HepG2 (cell line): ENCODE measurements around the gene PLA2G2E. TPM values are rescaled to one million over a fixed set of nuclear protein-coding genes. Genes with fewer than 3 reads are reported as not detected.
A peak's percentile ranks its signal among the peaks of the same experiment; 100 is the strongest.

Experiments used
- ATAC-seq: fragments of 200-7000 bp; cut with Tn5 transposase; 3 replicates; pipeline ENCODE4 v1.9.1; 2020; ENCODE audit warnings: mild to moderate bottlenecking, moderate library complexity
- BruUV-seq: library from RNA; stranded (reverse); fragments of 400-500 nt; replicated peaks from 2 replicates; lab custom pipeline; 2021; lab: Mats Ljungman, UMichigan
- CTCF ChIA-PET: fragments of 300-600 bp; formaldehyde crosslinking; extraction: SDS; loops from one replicate; lab custom pipeline; 2021; ENCODE audit warnings: low total read pairs, inconsistent platforms, low intra/inter-chr PET ratio; lab: Yijun Ruan, JAX
- POLR2A ChIA-PET: fragments of 350-600 bp; sonication (Branson Sonifier 250); formaldehyde crosslinking; loops from one replicate; lab custom pipeline; 2020; ENCODE audit warnings: antibody characterized with exemption, inconsistent platforms; lab: Yijun Ruan, JAX
- DNase-seq: peaks from one replicate; pipeline ENCODE4 v3.0.0-alpha.2; 2015; ENCODE audit warnings: low spot score
- FAIRE-seq: peaks from 3 replicates; lab custom pipeline; 2011; peaks lifted over from hg19 to GRCh38; lab: Jason Lieb, UNC
- H2AFZ ChIP-seq: one replicate; pipeline ENCODE4 v1.6.1; 2011; ENCODE audit warnings: low read length, inconsistent platforms
- H3K27ac ChIP-seq: fragments of 300-600 bp; 3 replicates; pipeline ENCODE4 v1.8.0; 2011; ENCODE audit warnings: mixed run types, mild to moderate bottlenecking, mixed read lengths, low read length, inconsistent platforms; ENCODE audit not compliant: insufficient read depth; ENCODE audit errors: extremely low read length
- H3K27me3 ChIP-seq, 2 experiments: fragments of 200-600 bp in 1 of 2; 2 replicates in 1 of 2; 3 replicates in 1 of 2; pipeline versions ENCODE4 v1.6.0 to v1.8.0; 2011; ENCODE audit warnings: low read length in 2 of 2, mild to moderate bottlenecking in 2 of 2, moderate library complexity in 2 of 2, inconsistent platforms in 1 of 2; ENCODE audit not compliant: insufficient read depth in 2 of 2, control insufficient read depth in 1 of 2
- H3K36me3 ChIP-seq, 2 experiments: fragments of 200-600 bp in 1 of 2; replicated peaks in 1 of 2; 2 replicates in 1 of 2; 3 replicates in 1 of 2; pipeline versions ENCODE4 v1.5.1 to v1.8.0; 2011; ENCODE audit warnings: low read length in 2 of 2, inconsistent platforms in 1 of 2; ENCODE audit not compliant: insufficient read depth in 2 of 2, control insufficient read depth in 1 of 2
- H3K4me1 ChIP-seq: 2 replicates; pipeline ENCODE4 v1.5.1; 2012; ENCODE audit warnings: low read length, inconsistent platforms; ENCODE audit not compliant: insufficient read depth
- H3K4me2 ChIP-seq: 2 replicates; pipeline ENCODE4 v1.6.0; 2011; ENCODE audit warnings: low read depth, low read length, inconsistent platforms
- H3K4me3 ChIP-seq, 3 experiments: fragments of 200-600 bp in 1 of 3; sonication (generic), shearing (Covaris generic) in 1 of 3; replicated peaks in 1 of 3; 2 replicates each; pipeline ENCODE4 v1.5.1; 2011 to 2016; ENCODE audit warnings: low read length in 3 of 3, inconsistent platforms in 2 of 3, low read depth in 2 of 3, mild to moderate bottlenecking in 2 of 3, control low read depth in 1 of 3, mixed read lengths in 1 of 3; ENCODE audit not compliant: insufficient read depth in 1 of 3
- H3K79me2 ChIP-seq: one replicate; pipeline ENCODE4 v1.6.1; 2011; ENCODE audit warnings: low read length, inconsistent platforms; ENCODE audit not compliant: insufficient read depth
- H3K9ac ChIP-seq: 2 replicates; pipeline ENCODE4 v1.6.0; 2011; ENCODE audit warnings: mild to moderate bottlenecking, low read depth, low read length, inconsistent platforms; ENCODE audit not compliant: insufficient read depth
- H3K9me3 ChIP-seq: 2 replicates; pipeline ENCODE4 v1.5.1; 2012; ENCODE audit warnings: mild to moderate bottlenecking, low read length
- H4K20me1 ChIP-seq: 2 replicates; pipeline ENCODE4 v1.6.0; 2011; ENCODE audit warnings: inconsistent platforms, mild to moderate bottlenecking, low read length, moderate library complexity; ENCODE audit not compliant: insufficient read depth
- ATF7 ChIP-seq, 2 experiments: fragments of 450-650 bp in 1 of 2; sonication (generic) in 1 of 2; formaldehyde crosslinking in 1 of 2; IDR thresholded peaks; 2 replicates each; pipeline versions ENCODE4 v1.4.0 to v1.6.1; 2016 to 2020; ENCODE audit warnings: antibody characterized with exemption in 1 of 2, mild to moderate bottlenecking in 1 of 2, missing genetic modification reagents in 1 of 2
- CREB1 ChIP-seq, 2 experiments: fragments of 450-650 bp in 1 of 2; IDR thresholded peaks; 2 replicates each; pipeline ENCODE4 v1.6.1; 2016 to 2017; ENCODE audit warnings: control low read depth in 1 of 2, mild to moderate bottlenecking in 1 of 2, missing compliant biosample characterization in 1 of 2, missing genetic modification characterization in 1 of 2
- RXRA ChIP-seq: sonication (generic); formaldehyde crosslinking; IDR thresholded peaks from 2 replicates; pipeline ENCODE4 v1.5.1; 2020; ENCODE audit warnings: missing genetic modification reagents
- ZNF674 ChIP-seq: sonication (generic); formaldehyde crosslinking; IDR thresholded peaks from 2 replicates; pipeline ENCODE4 v1.5.0; 2020; ENCODE audit warnings: low read depth, mild to moderate bottlenecking, missing genetic modification reagents
- WGBS: methylation state at CpG from one replicate; pipeline ENCODE4 v1.1.6; 2017; ENCODE audit warnings: low lambda C conversion rate; 5-methylcytosine and 5-hydroxymethylcytosine counted together
- in situ Hi-C: cut with HindIII; loops from 2 replicates; pipeline ENCODE4 v1.10.0; 2017; ENCODE audit warnings: low pct_unique_long_range_greater_than_20kb; ENCODE audit not compliant: extremely low pct_ligation_motif_present
- intact Hi-C: fragments of 100-400 bp; cut with micrococcal nuclease; formaldehyde crosslinking; loops from one replicate; pipeline ENCODE4 v1.10.0; 2022; ENCODE audit not compliant: unreplicated experiment
- polyA plus RNA-seq, 8 experiments: library from polyadenylated mRNA; depleted of rRNA in 3 of 8; stranded (reverse) in 7 of 8; unstranded in 1 of 8; fragments of >200 nt; fragmentation: Illumina TruSeq in 4 of 8; extraction: Trizol in 4 of 8; gene quantifications; 2 replicates each; pipeline versions ENCODE4 v1.2.1 to v1.2.3, GENCODE V29; 2011 to 2016; ENCODE audit warnings: low read depth in 4 of 8, missing spikeins in 1 of 8, mixed read lengths in 1 of 8; ENCODE audit not compliant: insufficient read depth in 1 of 8
- total RNA-seq, 5 experiments: library from RNA; depleted of rRNA; stranded (reverse); fragments of >200 nt; fragmentation: Illumina TruSeq; extraction: Trizol; gene quantifications; 2 replicates each; pipeline ENCODE4 v1.2.3, GENCODE V29; 2016; ENCODE audit warnings: low read depth in 1 of 5

The PLA2G2E gene
- total and polyA plus RNA-seq, 2 of the 13 experiments (the other 11 are each of a cell fraction or from before 2014, with no cell fraction given): not detected

DNA sequence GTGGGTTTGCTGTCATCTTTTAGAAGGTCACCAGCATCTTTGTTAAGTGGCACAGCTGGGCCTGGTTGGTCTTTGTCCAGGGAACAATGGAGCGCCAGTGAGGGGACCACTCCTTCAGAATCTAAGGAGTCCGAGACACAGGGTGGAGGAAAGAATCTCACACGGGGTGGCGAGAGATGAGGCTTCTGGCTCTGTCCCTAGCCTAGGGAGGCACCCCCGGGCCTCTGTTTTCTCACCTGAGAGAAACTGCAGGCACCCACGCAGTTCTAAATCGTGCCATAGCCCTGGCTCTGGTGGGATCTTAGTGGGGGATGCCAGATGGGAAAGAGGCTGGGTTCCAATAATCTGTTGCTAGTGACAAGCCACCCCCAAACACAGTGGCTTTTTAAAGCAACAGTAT is 10.9 kb upstream of the PLA2G2E start:
- peaks cover 42% of the 10 kb centered on the region for H3K4me1 ChIP-seq
- ATAC-seq: no peak
- TF ChIP-seq RXRA (CRISPR knock-in tag) (no peak), ATF7 (IDR thresholded peaks at IDR 0.05) (no peak), ATF7 (CRISPR knock-in tag; IDR thresholded peaks at IDR 0.05) (no peak)
- TF ChIP-seq, all 625 proteins: peak for 0
- in situ Hi-C loops: no loop called here
- Histone ChIP-seq H3K4me3 (no peak overlapping the region), H2AFZ (no peak overlapping the region), H4K20me1 (no peaks in the 10 kb centered on the region), H3K27ac (no peak overlapping the region), H3K36me3 (no peaks in the 10 kb centered on the region; a peak in 1 of 5 replicates), H3K9ac (no peak overlapping the region), H3K9me3 (peaks cover 39% of the 10 kb centered on the region), H3K27me3 (no peaks in the 10 kb centered on the region), H3K4me2 (no peak overlapping the region), H3K79me2 (no peaks in the 10 kb centered on the region)
- FAIRE-seq: no peak
- intact Hi-C loops: no loop called here
- 57% methylated on average over 1 of the region's 7 CpGs for WGBS
- DNase-seq: no peak
- ChIA-PET CTCF (no interaction called here), POLR2A (no interaction called here)
- BruUV-seq: no TSS peak

DNA sequence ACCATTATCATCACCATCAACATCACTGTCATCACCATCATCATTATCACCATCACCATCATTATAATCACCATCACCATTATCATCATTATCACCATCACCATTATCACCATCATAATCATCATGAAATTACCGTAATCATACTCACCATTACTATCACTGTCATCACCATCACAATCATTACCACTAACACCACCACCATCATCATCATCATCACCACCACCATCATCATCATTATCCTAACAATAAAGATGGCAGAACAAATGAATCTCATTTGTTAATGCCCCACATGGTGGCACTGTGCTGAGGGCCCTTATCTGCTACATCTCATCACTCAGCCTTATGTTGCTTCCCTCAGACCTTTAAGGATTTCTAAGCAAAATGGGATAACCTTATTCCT is 9.4 kb upstream of the PLA2G2E start:
- H3K27me3 ChIP-seq: no peaks in the 10 kb centered on the region
- no peak for ATAC-seq

More for the DNA sequence above, 9.4 kb upstream of the PLA2G2E start:
- intact Hi-C loops: no loop called here
- H4K20me1 ChIP-seq: no peaks in the 10 kb centered on the region
- FAIRE-seq (no peak), DNase-seq (no peak)
- H2AFZ ChIP-seq: no peak overlapping the region
- in situ Hi-C loops: no loop called here
- CTCF ChIA-PET: no interaction called here
- 0% methylated on average over 1 of the region's 1 CpG for WGBS
- H3K36me3 ChIP-seq: no peaks in the 10 kb centered on the region; a peak in 1 of 5 replicates
- TF ChIP-seq CREB1 (IDR thresholded peaks at IDR 0.05) (peak; percentile 81), CREB1 (CRISPR knock-in tag; IDR thresholded peaks at IDR 0.05) (no peak), ZNF674 (CRISPR knock-in tag) (no peak)
- H3K9me3 ChIP-seq: peaks cover 40% of the 10 kb centered on the region
- POLR2A ChIA-PET: no interaction called here
- H3K27ac ChIP-seq: no peak overlapping the region
- H3K9ac ChIP-seq: no peak overlapping the region
- BruUV-seq: no TSS peak
- H3K79me2 ChIP-seq: no peaks in the 10 kb centered on the region
- no peak overlapping the region for H3K4me3 ChIP-seq
- peaks cover 55% of the 10 kb centered on the region for H3K4me1 ChIP-seq
- no peak overlapping the region for H3K4me2 ChIP-seq
